ENCODE measurements around the gene KCNT1. TPM values are rescaled to one million over a fixed set of nuclear protein-coding genes. Genes with fewer than 3 reads are reported as not detected.

The KCNT1 gene
- total RNA-seq, 2 experiments from 2014 or later = not detected

- H3K27me3 Mint-ChIP-seq = peaks cover 3% of the 10 kb centered on the region
- H3K4me1 Mint-ChIP-seq = no peaks in the 10 kb centered on the region
- no peak overlapping the region for H3K4me3 Mint-ChIP-seq
- ChIA-PET POLR2A (no interaction called here), CTCF (interaction anchor here (0.6 kb wide), 1 partner anchor 100 kb away, joined by 3 read pairs; no protein-coding TSS in a partner anchor)
- DNase-seq (no peak), ATAC-seq (no peak)
- H3K27ac Mint-ChIP-seq = no peak overlapping the region
- intact Hi-C loops (cut with DNase I, micrococcal nuclease) = no loop called here
- H3K9me3 Mint-ChIP-seq (ENCODE audit: low read depth) = no peaks in the 10 kb centered on the region
- no peaks in the 10 kb centered on the region for H3K36me3 Mint-ChIP-seq (ENCODE audit: low read depth)
These were observed 3.4 kb downstream of the KCNT1 start for GRCh38 chr9:135705376-135705775.

- intact Hi-C loops (cut with DNase I, micrococcal nuclease) = no loop called here
- Mint-ChIP-seq H3K27me3 (peaks cover 3% of the 10 kb centered on the region), H3K4me1 (no peaks in the 10 kb centered on the region), H3K27ac (no peak overlapping the region), H3K4me3 (no peak overlapping the region), H3K36me3 (ENCODE audit: low read depth) (no peaks in the 10 kb centered on the region), H3K9me3 (ENCODE audit: low read depth) (no peaks in the 10 kb centered on the region)
- POLR2A ChIA-PET = no interaction called here
- CTCF ChIA-PET = interaction anchor here (0.7 kb wide), 1 partner anchor 486 kb away, joined by 3 read pairs; no protein-coding TSS in a partner anchor
- DNase-seq (no peak), ATAC-seq (no peak)
These were observed 4.3 kb downstream of the KCNT1 start for GRCh38 chr9:135706288-135706687.

GRCh38 chr9:135707252-135708138, 5.5 kb downstream of the KCNT1 start:
- Mint-ChIP-seq H3K36me3 (ENCODE audit: low read depth) (no peaks in the 10 kb centered on the region), H3K27me3 (peaks cover 3% of the 10 kb centered on the region), H3K4me1 (no peaks in the 10 kb centered on the region), H3K9me3 (ENCODE audit: low read depth) (no peaks in the 10 kb centered on the region), H3K4me3 (no peak overlapping the region), H3K27ac (no peak overlapping the region)
- ChIA-PET POLR2A (no interaction called here), CTCF (interaction anchor here (0.6 to 0.7 kb wide), 3 partner anchors 82 to 478 kb away, joined by 3 to 4 read pairs (median 4); no protein-coding TSS in a partner anchor)
- intact Hi-C loops (cut with DNase I, micrococcal nuclease) = no loop called here
- ATAC-seq = no peak
- no peak for DNase-seq

- Mint-ChIP-seq H3K36me3 (ENCODE audit: low read depth) (no peaks in the 10 kb centered on the region), H3K27me3 (peaks cover 4% of the 10 kb centered on the region), H3K9me3 (ENCODE audit: low read depth) (no peaks in the 10 kb centered on the region), H3K27ac (no peak overlapping the region), H3K4me3 (no peak overlapping the region), H3K4me1 (no peaks in the 10 kb centered on the region)
- ChIA-PET POLR2A (no interaction called here), CTCF (no interaction called here)
- intact Hi-C loops (cut with DNase I, micrococcal nuclease) = no loop called here
- ATAC-seq = no peak
- DNase-seq = no peak
These were observed 6.2 kb downstream of the KCNT1 start for GRCh38 chr9:135708164-135708563.

GRCh38 chr9:135711391-135711790, 9.4 kb downstream of the KCNT1 start:
- intact Hi-C loops (cut with DNase I, micrococcal nuclease) = no loop called here
- Mint-ChIP-seq H3K27ac (no peak overlapping the region), H3K4me3 (no peak overlapping the region), H3K36me3 (ENCODE audit: low read depth) (no peaks in the 10 kb centered on the region), H3K9me3 (ENCODE audit: low read depth) (no peaks in the 10 kb centered on the region), H3K27me3 (peaks cover 19% of the 10 kb centered on the region), H3K4me1 (no peaks in the 10 kb centered on the region)
- DNase-seq (no peak), ATAC-seq (no peak)
- ChIA-PET POLR2A (interaction anchor here (0.5 kb wide), 1 partner anchor 8 kb away, joined by 3 read pairs; no protein-coding TSS in a partner anchor), CTCF (no interaction called here)

- POLR2A ChIA-PET = interaction anchor here (0.5 kb wide), 1 partner anchor 8 kb away, joined by 3 read pairs; no protein-coding TSS in a partner anchor
These were observed 9.9 kb downstream of the KCNT1 start for GRCh38 chr9:135711881-135712280.

GRCh38 chr9:135712613-135713295, 10.8 kb downstream of the KCNT1 start:
- ATAC-seq = no peak
- no peak for DNase-seq
- Mint-ChIP-seq H3K27me3 (peaks cover 25% of the 10 kb centered on the region), H3K4me1 (no peaks in the 10 kb centered on the region), H3K36me3 (ENCODE audit: low read depth) (no peaks in the 10 kb centered on the region), H3K4me3 (no peak overlapping the region), H3K27ac (no peak overlapping the region), H3K9me3 (ENCODE audit: low read depth) (no peaks in the 10 kb centered on the region)
- intact Hi-C loops (cut with DNase I, micrococcal nuclease) = no loop called here
- ChIA-PET CTCF (interaction anchor here (0.6 kb wide), 1 partner anchor 9 kb away, joined by 3 read pairs; no protein-coding TSS in a partner anchor), POLR2A (no interaction called here)

More at GRCh38 chr9:135711881-135712280, 9.9 kb downstream of the KCNT1 start:
- no peak overlapping the region for H3K27ac Mint-ChIP-seq
- no peak for ATAC-seq
- no peak overlapping the region for H3K4me3 Mint-ChIP-seq
- DNase-seq = no peak
- intact Hi-C loops (cut with DNase I, micrococcal nuclease) = no loop called here
- H3K4me1 Mint-ChIP-seq = no peaks in the 10 kb centered on the region
- no peaks in the 10 kb centered on the region for H3K36me3 Mint-ChIP-seq (ENCODE audit: low read depth)
- H3K27me3 Mint-ChIP-seq = peaks cover 22% of the 10 kb centered on the region
- CTCF ChIA-PET = interaction anchor here (0.6 kb wide), 1 partner anchor 8 kb away, joined by 3 read pairs; no protein-coding TSS in a partner anchor
- H3K9me3 Mint-ChIP-seq (ENCODE audit: low read depth) = no peaks in the 10 kb centered on the region

GRCh38 chr9:135714242-135715055, 12.5 kb downstream of the KCNT1 start:
- POLR2A ChIA-PET = no interaction called here
- peaks cover 25% of the 10 kb centered on the region for H3K27me3 Mint-ChIP-seq

GRCh38 chr9:135715056-135715595, 13.1 kb downstream of the KCNT1 start:
- ChIA-PET POLR2A (no interaction called here), CTCF (no interaction called here)
- DNase-seq (no peak), ATAC-seq (no peak)
- Mint-ChIP-seq H3K4me1 (no peaks in the 10 kb centered on the region), H3K27ac (no peak overlapping the region), H3K36me3 (ENCODE audit: low read depth) (no peaks in the 10 kb centered on the region), H3K4me3 (no peak overlapping the region), H3K9me3 (ENCODE audit: low read depth) (no peaks in the 10 kb centered on the region), H3K27me3 (peaks cover 25% of the 10 kb centered on the region)
- intact Hi-C loops (cut with DNase I, micrococcal nuclease) = no loop called here

More at GRCh38 chr9:135714242-135715055, 12.5 kb downstream of the KCNT1 start:
- Mint-ChIP-seq H3K4me3 (no peak overlapping the region), H3K27ac (no peak overlapping the region), H3K4me1 (no peaks in the 10 kb centered on the region), H3K9me3 (ENCODE audit: low read depth) (no peaks in the 10 kb centered on the region), H3K36me3 (ENCODE audit: low read depth) (no peaks in the 10 kb centered on the region)
- CTCF ChIA-PET = interaction anchor here (0.8 kb wide), 1 partner anchor 10 kb away, joined by 3 read pairs; no protein-coding TSS in a partner anchor
- intact Hi-C loops (cut with DNase I, micrococcal nuclease) = no loop called here
- DNase-seq (no peak), ATAC-seq (no peak)

- Mint-ChIP-seq H3K4me3 (no peak overlapping the region), H3K4me1 (no peaks in the 10 kb centered on the region), H3K27me3 (peaks cover 25% of the 10 kb centered on the region), H3K36me3 (ENCODE audit: low read depth) (no peaks in the 10 kb centered on the region), H3K27ac (no peak overlapping the region), H3K9me3 (ENCODE audit: low read depth) (no peaks in the 10 kb centered on the region)
- ChIA-PET POLR2A (no interaction called here), CTCF (no interaction called here)
- ATAC-seq (no peak), DNase-seq (no peak)
- intact Hi-C loops (cut with DNase I, micrococcal nuclease) = no loop called here
These were observed 14.1 kb downstream of the KCNT1 start for GRCh38 chr9:135716045-135716444.

GRCh38 chr9:135717410-135717809, 15.4 kb downstream of the KCNT1 start:
- no peak overlapping the region for H3K4me3 Mint-ChIP-seq
- intact Hi-C loops (cut with DNase I, micrococcal nuclease) = no loop called here
- ChIA-PET POLR2A (no interaction called here), CTCF (no interaction called here)
- H3K9me3 Mint-ChIP-seq (ENCODE audit: low read depth) = no peaks in the 10 kb centered on the region
- H3K27me3 Mint-ChIP-seq = peaks cover 25% of the 10 kb centered on the region
- no peaks in the 10 kb centered on the region for H3K4me1 Mint-ChIP-seq
- no peak overlapping the region for H3K27ac Mint-ChIP-seq
- DNase-seq (no peak), ATAC-seq (no peak)
- H3K36me3 Mint-ChIP-seq (ENCODE audit: low read depth) = no peaks in the 10 kb centered on the region

All from activated CD4-positive, alpha-beta T cell treated with anti-CD3 and anti-CD28 coated beads for 36 hours (primary cell).